OCI-LY3 (cell line): ENCODE measurements around the gene EXPH5.

Experiments used
- H2AFZ ChIP-seq: fragments of 200-600, 300-600 bp; shearing (Covaris generic); 2 replicates; pipeline ENCODE4 v1.6.0; 2014; ENCODE audit warnings: antibody characterized with exemption, low read depth, low read length
- H3K27ac ChIP-seq: fragments of 200-600, 300-600 bp; sonication (generic); 2 replicates; pipeline ENCODE4 v1.5.1; 2014; ENCODE audit warnings: mild to moderate bottlenecking, low read length, moderate library complexity, mixed read lengths
- H3K27me3 ChIP-seq: fragments of 200-600, 300-600 bp; sonication (generic); 2 replicates; pipeline ENCODE4 v1.6.1; 2014; ENCODE audit warnings: low read depth, low read length, mixed read lengths
- H3K36me3 ChIP-seq: fragments of 200-600, 300-600 bp; sonication (generic); replicated peaks from 2 replicates; pipeline ENCODE3; 2014; ENCODE audit warnings: low read depth, low read length, mixed read lengths
- H3K4me1 ChIP-seq: fragments of 300-600, 200-600 bp; sonication (generic); 2 replicates; pipeline ENCODE4 v1.6.1; 2014; ENCODE audit warnings: low read length, mixed read lengths
- H3K4me2 ChIP-seq: fragments of 200-600, 300-600 bp; sonication (generic); 2 replicates; pipeline ENCODE4 v1.6.1; 2014; ENCODE audit warnings: low read length, mixed read lengths
- H3K4me3 ChIP-seq: fragments of 300-600, 200-600 bp; sonication (generic); 2 replicates; pipeline ENCODE4 v1.5.1; 2014; ENCODE audit warnings: antibody characterized with exemption, mild to moderate bottlenecking, low read length, moderate library complexity
- H3K79me2 ChIP-seq: fragments of 300-600, 200-600 bp; shearing (Covaris generic); 2 replicates; pipeline ENCODE4 v1.6.1; 2014; ENCODE audit warnings: mild to moderate bottlenecking, low read length, mixed read lengths
- H3K9ac ChIP-seq: fragments of 300-600, 200-600 bp; shearing (Covaris generic); 2 replicates; pipeline ENCODE4 v1.6.0; 2014; ENCODE audit warnings: mild to moderate bottlenecking, low read length, moderate library complexity
- H3K9me3 ChIP-seq: fragments of 200-600, 300-600 bp; shearing (Covaris generic); 2 replicates; pipeline ENCODE4 v1.6.1; 2014; ENCODE audit warnings: low read length, mixed read lengths; ENCODE audit not compliant: insufficient read depth
- H4K20me1 ChIP-seq: fragments of 200-600, 300-600 bp; sonication (generic); 2 replicates; pipeline ENCODE4 v1.6.1; 2016; ENCODE audit warnings: low read length, mixed read lengths; ENCODE audit not compliant: insufficient read depth
- EZH2phosphoT487 ChIP-seq: fragments of 200-600 bp; shearing (Covaris generic); IDR thresholded peaks from 2 replicates; pipeline ENCODE4 v1.6.1; 2018; ENCODE audit warnings: antibody characterized with exemption, mixed run types, low read depth
- TF ChIP-seq, protein P1 (sequence below): fragments of 200-600, 300-600 bp; sonication (generic); IDR thresholded peaks from 2 replicates; pipeline ENCODE4 v1.5.1; 2014; ENCODE audit warnings: antibody characterized with exemption, low read length, low read depth

EXPH5 gene

DNA sequence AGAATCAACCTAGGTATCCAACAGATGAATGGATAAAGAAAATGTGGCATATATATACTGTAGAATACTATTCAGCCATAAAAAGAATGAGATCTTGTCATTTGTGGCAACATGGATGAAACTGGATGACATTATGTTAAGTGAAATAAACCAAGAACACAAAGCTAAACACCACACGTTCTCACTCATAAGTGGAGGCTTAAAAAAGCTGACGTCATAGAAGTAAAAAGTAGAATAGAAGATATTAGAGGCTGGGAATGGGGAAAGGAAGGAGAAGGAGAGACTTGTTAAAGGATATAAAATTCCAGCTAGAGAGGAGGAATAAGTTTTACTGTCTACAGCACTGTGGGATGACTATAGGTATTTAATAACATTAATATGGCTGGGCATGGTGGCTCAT is 12.9 kb downstream of the EXPH5 start:
- Histone ChIP-seq H3K9me3 (no peaks in the 10 kb centered on the region), H2AFZ (no peak overlapping the region), H3K4me1 (no peaks in the 10 kb centered on the region), H3K4me3 (no peak overlapping the region), H3K36me3 (no peaks in the 10 kb centered on the region), H3K9ac (no peak overlapping the region), H3K79me2 (no peaks in the 10 kb centered on the region), H3K4me2 (no peak overlapping the region), H3K27ac (no peak overlapping the region), H3K27me3 (no peaks in the 10 kb centered on the region), H4K20me1 (no peaks in the 10 kb centered on the region)
- TF ChIP-seq EZH2phosphoT487, result no peak
- TF ChIP-seq, protein P1, sequence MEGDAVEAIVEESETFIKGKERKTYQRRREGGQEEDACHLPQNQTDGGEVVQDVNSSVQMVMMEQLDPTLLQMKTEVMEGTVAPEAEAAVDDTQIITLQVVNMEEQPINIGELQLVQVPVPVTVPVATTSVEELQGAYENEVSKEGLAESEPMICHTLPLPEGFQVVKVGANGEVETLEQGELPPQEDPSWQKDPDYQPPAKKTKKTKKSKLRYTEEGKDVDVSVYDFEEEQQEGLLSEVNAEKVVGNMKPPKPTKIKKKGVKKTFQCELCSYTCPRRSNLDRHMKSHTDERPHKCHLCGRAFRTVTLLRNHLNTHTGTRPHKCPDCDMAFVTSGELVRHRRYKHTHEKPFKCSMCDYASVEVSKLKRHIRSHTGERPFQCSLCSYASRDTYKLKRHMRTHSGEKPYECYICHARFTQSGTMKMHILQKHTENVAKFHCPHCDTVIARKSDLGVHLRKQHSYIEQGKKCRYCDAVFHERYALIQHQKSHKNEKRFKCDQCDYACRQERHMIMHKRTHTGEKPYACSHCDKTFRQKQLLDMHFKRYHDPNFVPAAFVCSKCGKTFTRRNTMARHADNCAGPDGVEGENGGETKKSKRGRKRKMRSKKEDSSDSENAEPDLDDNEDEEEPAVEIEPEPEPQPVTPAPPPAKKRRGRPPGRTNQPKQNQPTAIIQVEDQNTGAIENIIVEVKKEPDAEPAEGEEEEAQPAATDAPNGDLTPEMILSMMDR, result no peak

DNA sequence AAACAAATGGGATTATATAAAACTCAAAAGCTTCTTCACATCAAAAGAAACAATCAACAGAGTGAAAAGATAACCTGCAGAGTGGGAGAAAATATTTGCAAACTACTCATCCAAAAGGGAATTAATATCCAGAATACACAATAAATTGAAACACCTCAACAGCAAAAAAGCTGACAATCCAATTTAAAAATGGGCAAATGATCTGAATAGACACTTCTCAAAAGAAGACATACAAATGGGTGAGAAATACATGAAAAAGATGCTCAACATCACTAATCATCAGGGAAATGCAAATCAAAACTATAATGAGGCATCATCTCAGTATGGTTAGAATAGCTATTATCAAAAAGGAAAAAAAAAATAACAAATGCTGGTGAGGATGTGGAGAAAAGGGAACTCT is 13.5 kb downstream of the EXPH5 start:
- H3K9ac ChIP-seq, result no peak overlapping the region
- no peaks in the 10 kb centered on the region for H3K79me2 ChIP-seq
- H3K9me3 ChIP-seq, result no peaks in the 10 kb centered on the region
- H3K27ac ChIP-seq, result no peak overlapping the region
- no peak overlapping the region for H3K4me2 ChIP-seq
- TF ChIP-seq, protein P1, result no peak
- TF ChIP-seq EZH2phosphoT487, result no peak
- H4K20me1 ChIP-seq, result no peaks in the 10 kb centered on the region
- H3K27me3 ChIP-seq, result no peaks in the 10 kb centered on the region
- no peak overlapping the region for H2AFZ ChIP-seq
- no peaks in the 10 kb centered on the region for H3K36me3 ChIP-seq
- no peak overlapping the region for H3K4me3 ChIP-seq
- no peaks in the 10 kb centered on the region for H3K4me1 ChIP-seq

DNA sequence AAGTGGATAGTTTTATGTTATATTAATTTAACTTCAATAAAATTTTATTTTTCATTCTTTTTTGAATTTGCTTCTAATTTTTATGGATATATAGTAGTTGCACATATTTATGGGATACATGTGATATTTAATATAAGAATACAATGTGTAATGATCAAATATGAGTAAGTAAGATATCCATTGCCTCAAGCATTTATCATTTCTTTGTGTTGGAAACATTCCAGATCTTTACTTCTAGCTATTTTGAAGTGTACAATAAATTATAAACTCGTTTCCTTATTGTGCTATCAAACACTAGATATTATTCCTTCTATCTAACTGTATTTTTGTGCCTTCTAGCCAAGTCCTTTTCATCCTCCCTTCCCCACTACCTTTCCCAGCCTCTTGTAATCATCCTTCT is 17.0 kb downstream of the EXPH5 start:
- no peaks in the 10 kb centered on the region for H3K9me3 ChIP-seq
- no peak for TF ChIP-seq EZH2phosphoT487
- TF ChIP-seq, protein P1, result no peak
- no peak overlapping the region for H3K9ac ChIP-seq
- H3K27me3 ChIP-seq, result no peaks in the 10 kb centered on the region
- no peak overlapping the region for H3K4me2 ChIP-seq
- H2AFZ ChIP-seq, result no peak overlapping the region
- no peaks in the 10 kb centered on the region for H4K20me1 ChIP-seq
- H3K36me3 ChIP-seq, result no peaks in the 10 kb centered on the region
- H3K4me1 ChIP-seq, result no peaks in the 10 kb centered on the region
- H3K4me3 ChIP-seq, result no peak overlapping the region
- H3K79me2 ChIP-seq, result no peaks in the 10 kb centered on the region
- no peak overlapping the region for H3K27ac ChIP-seq

DNA sequence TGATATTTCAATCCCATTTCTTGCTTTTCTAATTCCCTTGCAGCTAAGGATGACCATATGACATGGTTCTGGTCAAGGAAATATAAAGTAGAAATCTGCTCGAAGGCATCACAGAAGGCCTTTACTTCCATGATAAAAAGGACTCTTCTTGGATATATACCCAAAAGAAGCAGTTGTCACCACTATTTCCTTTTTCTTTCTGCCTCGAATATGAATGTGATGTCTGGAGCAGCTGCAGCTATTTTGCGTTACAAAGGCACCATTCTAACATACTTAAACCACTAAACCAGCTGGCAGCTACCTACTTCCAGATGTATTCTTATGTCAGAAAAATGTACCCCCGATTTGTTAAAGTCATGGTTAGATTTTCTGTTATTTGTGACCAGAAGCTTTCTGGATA is 18.9 kb downstream of the EXPH5 start:
- Histone ChIP-seq H3K27me3 (no peaks in the 10 kb centered on the region), H3K36me3 (no peaks in the 10 kb centered on the region), H2AFZ (no peak overlapping the region), H3K4me3 (no peak overlapping the region), H3K9me3 (no peaks in the 10 kb centered on the region), H3K4me2 (no peak overlapping the region), H3K27ac (no peak overlapping the region), H3K9ac (no peak overlapping the region), H4K20me1 (no peaks in the 10 kb centered on the region), H3K79me2 (no peaks in the 10 kb centered on the region), H3K4me1 (no peaks in the 10 kb centered on the region)
- TF ChIP-seq, protein P1, result no peak
- no peak for TF ChIP-seq EZH2phosphoT487
